ENCODE data around the gene CRACR2B.

DNA sequence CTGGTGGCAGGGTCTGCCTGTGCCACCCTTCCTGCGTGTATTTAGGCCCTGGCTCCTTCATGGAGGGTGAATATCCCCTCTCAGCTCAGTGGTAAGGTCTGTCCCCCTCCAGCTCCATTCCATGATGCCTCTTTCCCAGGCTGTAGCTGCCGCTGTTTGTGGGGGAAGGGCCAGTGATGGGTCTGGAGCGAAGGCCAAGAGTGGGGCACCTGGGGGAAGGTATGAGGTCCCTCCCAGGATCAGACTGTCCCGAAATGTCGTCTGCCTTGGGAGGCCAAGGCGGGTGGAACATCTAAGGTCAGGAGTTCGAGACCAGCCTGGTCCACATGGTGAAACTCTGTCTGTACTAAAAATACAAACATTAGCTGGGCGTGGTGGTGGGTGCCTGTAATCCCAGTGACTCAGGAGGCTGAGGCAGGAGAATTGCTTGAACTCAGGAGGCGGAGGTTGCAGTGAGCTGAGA is 6.2 kb downstream of the CRACR2B start:
- TF ChIP-seq, protein P1, sequence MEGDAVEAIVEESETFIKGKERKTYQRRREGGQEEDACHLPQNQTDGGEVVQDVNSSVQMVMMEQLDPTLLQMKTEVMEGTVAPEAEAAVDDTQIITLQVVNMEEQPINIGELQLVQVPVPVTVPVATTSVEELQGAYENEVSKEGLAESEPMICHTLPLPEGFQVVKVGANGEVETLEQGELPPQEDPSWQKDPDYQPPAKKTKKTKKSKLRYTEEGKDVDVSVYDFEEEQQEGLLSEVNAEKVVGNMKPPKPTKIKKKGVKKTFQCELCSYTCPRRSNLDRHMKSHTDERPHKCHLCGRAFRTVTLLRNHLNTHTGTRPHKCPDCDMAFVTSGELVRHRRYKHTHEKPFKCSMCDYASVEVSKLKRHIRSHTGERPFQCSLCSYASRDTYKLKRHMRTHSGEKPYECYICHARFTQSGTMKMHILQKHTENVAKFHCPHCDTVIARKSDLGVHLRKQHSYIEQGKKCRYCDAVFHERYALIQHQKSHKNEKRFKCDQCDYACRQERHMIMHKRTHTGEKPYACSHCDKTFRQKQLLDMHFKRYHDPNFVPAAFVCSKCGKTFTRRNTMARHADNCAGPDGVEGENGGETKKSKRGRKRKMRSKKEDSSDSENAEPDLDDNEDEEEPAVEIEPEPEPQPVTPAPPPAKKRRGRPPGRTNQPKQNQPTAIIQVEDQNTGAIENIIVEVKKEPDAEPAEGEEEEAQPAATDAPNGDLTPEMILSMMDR (IDR thresholded peaks at IDR 0.05), result no peak
- no peak for TF ChIP-seq EZH2 (IDR thresholded peaks at IDR 0.05; ENCODE audit: borderline replicate concordance, insufficient read depth, low read depth, low read length, poor library complexity, severe bottlenecking)
